ENCODE data around the gene COX6B1.

GRCh38 chr19:35669974-35670373, 21.9 kb downstream of the COX6B1 start:
- no peak for TF ChIP-seq GATA3 (IDR thresholded peaks at IDR 0.05; ENCODE audit: low read depth, low read length)
- no peak for TF ChIP-seq GATA2 (IDR thresholded peaks at IDR 0.05; ENCODE audit: low read depth, low read length)
